Testis (tissue), 3 donors: ENCODE results near the gene YIPF1. TPM values are rescaled to one million over a fixed set of nuclear protein-coding genes. Genes with fewer than 3 reads are reported as not detected.

ENCODE experiments used
- DNase-seq: peaks from one replicate; pipeline ENCODE4 v3.0.0-alpha.2; 2019
- H3K27ac ChIP-seq, 2 donors: fragments of 200-600 bp; sonication (generic); one replicate each; pipeline ENCODE4 v1.5.1; 2019
- H3K27me3 ChIP-seq: fragments of 200-600 bp; sonication (generic); one replicate; pipeline ENCODE4 v1.5.1; 2019
- H3K36me3 ChIP-seq: fragments of 200-600 bp; sonication (generic); one replicate; pipeline ENCODE4 v1.5.1; 2017; ENCODE audit warnings: low read depth; ENCODE audit errors: missing control alignments
- H3K4me1 ChIP-seq: fragments of 200-600 bp; sonication (generic); one replicate; pipeline ENCODE4 v1.5.1; 2019
- H3K4me3 ChIP-seq, 2 donors: fragments of 200-600 bp; sonication (generic); one replicate each; pipeline ENCODE4 v1.5.1; 2017 to 2019
- H3K9me3 ChIP-seq: fragments of 200-600 bp; sonication (generic); one replicate; pipeline ENCODE4 v1.5.1; 2017
- POLR2A ChIP-seq: fragments of 450-650 bp; IDR thresholded peaks from one replicate; pipeline ENCODE4 v1.6.1; 2017; ENCODE audit warnings: antibody characterized with exemption, mild to moderate bottlenecking, moderate library complexity
- WGBS, 2 donors: methylation state at CpG; one replicate each; pipeline ENCODE4 v1.1.5; 2018; 5-methylcytosine and 5-hydroxymethylcytosine counted together
- intact Hi-C: fragments of 100-400 bp; cut with DNase I; formaldehyde crosslinking; loops from one replicate; pipeline ENCODE4 v1.15.1; 2023; ENCODE audit warnings: low total_unique reads
- polyA plus RNA-seq: library from polyadenylated mRNA; stranded (reverse); fragments of 350-450 nt; fragmentation: Illumina TruSeq; extraction: RNeasy Lipid Tissue Mini Kit (QIAGEN cat#74804); gene quantifications from one replicate; pipeline ENCODE4 v1.2.3, GENCODE V29; 2014; ENCODE audit warnings: low read depth, low replicate concordance; ENCODE audit not compliant: insufficient read depth
- total RNA-seq, 2 donors: library from RNA; depleted of rRNA; stranded (reverse); fragments of >200 nt; gene quantifications; one replicate each; pipeline ENCODE4 v1.2.3, GENCODE V29; 2016
- TF ChIP-seq, protein P1 (sequence below), 3 experiments: fragments of 450-650 bp in 2 of 3; fragments of 200-600 bp in 1 of 3; sonication (generic) in 1 of 3; IDR thresholded peaks; one replicate each; pipeline ENCODE4 v1.5.1; 2016 to 2019; ENCODE audit warnings: antibody characterized with exemption in 3 of 3, mild to moderate bottlenecking in 2 of 3, moderate library complexity in 1 of 3

The YIPF1 gene
- total and polyA plus RNA-seq, 3 donors from 2014 or later, result 34.1 to 45.9 (median 35.9) TPM

DNA sequence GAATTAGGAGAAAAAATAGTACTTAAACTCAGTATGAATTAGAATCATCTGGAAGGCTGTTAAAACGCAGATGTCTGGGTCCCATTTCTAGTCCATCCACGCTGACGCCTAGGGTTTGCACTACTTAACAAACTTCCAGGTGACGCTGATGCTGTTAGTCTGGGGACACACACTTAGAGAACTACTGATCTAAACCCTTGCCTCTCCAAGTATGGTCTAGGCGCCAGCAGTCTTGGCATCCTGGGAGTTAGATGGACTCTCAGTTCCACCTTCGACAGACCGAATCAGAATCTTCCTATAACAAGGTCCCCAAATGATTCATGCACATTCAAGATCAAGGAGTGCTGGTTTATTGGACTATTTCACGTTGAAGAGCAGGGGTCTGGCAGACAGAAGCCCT lies 15.9 kb upstream of the YIPF1 start:
- H3K9me3 ChIP-seq, result no peaks in the 10 kb centered on the region
- no peak overlapping the region for H3K27ac ChIP-seq
- H3K27me3 ChIP-seq, result no peaks in the 10 kb centered on the region
- no peak for DNase-seq
- WGBS, 2 donors, result 98% methylated on average over 8 of the region's 8 CpGs
- H3K36me3 ChIP-seq, result no peaks in the 10 kb centered on the region
- peaks cover 8% of the 10 kb centered on the region for H3K4me1 ChIP-seq
- intact Hi-C loops, result no loop called here
- TF ChIP-seq, protein P1, sequence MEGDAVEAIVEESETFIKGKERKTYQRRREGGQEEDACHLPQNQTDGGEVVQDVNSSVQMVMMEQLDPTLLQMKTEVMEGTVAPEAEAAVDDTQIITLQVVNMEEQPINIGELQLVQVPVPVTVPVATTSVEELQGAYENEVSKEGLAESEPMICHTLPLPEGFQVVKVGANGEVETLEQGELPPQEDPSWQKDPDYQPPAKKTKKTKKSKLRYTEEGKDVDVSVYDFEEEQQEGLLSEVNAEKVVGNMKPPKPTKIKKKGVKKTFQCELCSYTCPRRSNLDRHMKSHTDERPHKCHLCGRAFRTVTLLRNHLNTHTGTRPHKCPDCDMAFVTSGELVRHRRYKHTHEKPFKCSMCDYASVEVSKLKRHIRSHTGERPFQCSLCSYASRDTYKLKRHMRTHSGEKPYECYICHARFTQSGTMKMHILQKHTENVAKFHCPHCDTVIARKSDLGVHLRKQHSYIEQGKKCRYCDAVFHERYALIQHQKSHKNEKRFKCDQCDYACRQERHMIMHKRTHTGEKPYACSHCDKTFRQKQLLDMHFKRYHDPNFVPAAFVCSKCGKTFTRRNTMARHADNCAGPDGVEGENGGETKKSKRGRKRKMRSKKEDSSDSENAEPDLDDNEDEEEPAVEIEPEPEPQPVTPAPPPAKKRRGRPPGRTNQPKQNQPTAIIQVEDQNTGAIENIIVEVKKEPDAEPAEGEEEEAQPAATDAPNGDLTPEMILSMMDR (IDR thresholded peaks at IDR 0.05), result no peak
- no peak for TF ChIP-seq POLR2A
- H3K4me3 ChIP-seq, result no peak overlapping the region

DNA sequence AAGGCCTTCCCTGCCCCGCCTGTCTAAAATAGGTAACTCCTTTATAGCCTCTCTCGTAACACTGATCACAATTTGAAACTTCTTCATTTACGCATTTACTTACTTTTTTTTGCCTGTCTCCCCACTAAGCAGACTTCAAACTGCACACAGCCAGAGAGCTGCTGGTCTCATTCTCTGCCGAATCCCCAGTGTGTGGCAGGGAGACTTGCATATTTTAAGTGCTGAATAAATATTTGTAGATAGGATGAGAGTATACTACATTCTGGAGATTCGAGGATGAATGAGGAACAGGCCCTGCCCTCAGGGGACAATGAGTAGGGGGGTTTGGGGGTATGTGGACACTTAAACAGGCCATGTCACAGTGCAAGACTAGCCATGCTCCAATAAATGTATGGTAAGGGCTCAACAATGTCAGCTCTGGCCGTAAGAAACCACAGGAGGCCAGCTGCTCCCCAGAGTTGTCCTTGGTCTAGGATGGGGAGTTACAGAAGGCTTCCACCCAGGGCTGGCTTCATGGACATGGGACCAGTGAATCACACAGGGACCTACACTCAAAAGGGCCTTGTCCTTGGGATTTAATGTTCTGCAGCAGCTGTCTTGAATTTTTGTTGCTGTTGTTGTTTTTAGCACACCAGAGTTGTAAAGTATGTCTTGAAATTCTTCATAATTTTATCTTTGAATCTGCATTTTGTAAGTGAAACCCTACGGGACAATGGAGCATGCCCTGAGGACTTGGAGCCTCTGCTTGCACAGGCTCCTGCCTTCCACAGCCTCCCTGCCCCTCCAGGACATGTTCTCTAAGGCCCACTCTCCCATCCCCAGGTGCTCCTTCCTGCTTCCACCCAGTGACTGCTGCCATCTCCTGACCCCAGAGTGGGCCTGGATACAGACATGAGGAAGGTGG lies 12.9 kb upstream of the YIPF1 start:
- no peak overlapping the region for H3K4me3 ChIP-seq
- no peaks in the 10 kb centered on the region for H3K9me3 ChIP-seq
- intact Hi-C loops, result no loop called here
- H3K27ac ChIP-seq, result peak overlapping the region in 1 of 2 donors; percentile 10
- H3K4me1 ChIP-seq, result no peaks in the 10 kb centered on the region
- no peak for DNase-seq
- no peaks in the 10 kb centered on the region for H3K27me3 ChIP-seq
- no peaks in the 10 kb centered on the region for H3K36me3 ChIP-seq
- WGBS, 2 donors, result 67 to 70% methylated on average over 7 of the region's 7 CpGs
- TF ChIP-seq, protein P1 (IDR thresholded peaks at IDR 0.05), result no peak
- TF ChIP-seq POLR2A, result no peak

DNA sequence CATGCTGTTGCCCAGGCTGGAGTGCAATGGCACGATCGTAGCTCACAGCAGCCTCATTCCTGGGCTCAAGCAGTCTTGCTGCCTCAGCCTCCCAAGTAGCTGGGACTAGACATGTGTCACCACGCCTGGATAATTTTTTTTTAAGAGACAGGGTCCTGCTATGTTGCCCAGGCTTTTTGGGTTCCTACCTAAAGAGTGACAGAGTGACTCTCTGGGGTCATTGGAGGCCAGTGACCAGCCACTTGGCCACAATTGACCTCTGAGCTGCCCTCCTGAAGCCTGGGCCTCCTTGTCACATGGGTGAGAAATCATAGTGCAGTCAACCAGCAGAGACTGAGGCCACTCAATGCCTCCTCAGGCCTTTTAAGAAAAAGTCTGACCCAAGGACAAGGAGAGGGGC lies 10.1 kb upstream of the YIPF1 start:
- 93% methylated on average over 3 of the region's 3 CpGs for WGBS, 2 donors
- H3K9me3 ChIP-seq, result no peaks in the 10 kb centered on the region
- no peak overlapping the region for H3K4me3 ChIP-seq
- TF ChIP-seq POLR2A, result no peak
- TF ChIP-seq, protein P1 (IDR thresholded peaks at IDR 0.05), result no peak
- no peaks in the 10 kb centered on the region for H3K36me3 ChIP-seq
- H3K27ac ChIP-seq, result no peak overlapping the region
- H3K4me1 ChIP-seq, result no peaks in the 10 kb centered on the region
- intact Hi-C loops, result no loop called here
- no peaks in the 10 kb centered on the region for H3K27me3 ChIP-seq
- DNase-seq, result no peak

DNA sequence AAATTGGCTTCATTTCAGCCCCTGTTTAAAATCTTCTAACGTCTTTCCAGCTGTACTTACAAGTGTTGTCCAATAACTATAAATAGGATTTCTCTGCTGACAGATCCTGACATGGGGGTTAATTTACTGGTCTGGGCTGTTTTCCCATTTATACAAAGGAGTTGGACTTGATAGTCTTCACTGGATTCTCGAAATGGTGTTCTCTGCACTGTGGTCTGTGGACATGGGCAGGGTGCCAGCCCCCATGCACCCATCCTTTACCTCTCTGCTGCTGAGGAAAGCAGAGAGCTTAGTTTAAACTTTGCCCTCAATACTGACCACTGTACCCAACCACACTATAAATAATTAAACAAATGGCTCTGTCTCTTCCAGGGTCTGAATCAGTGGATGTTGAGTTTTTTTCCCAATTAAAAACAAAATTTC lies 9.6 kb upstream of the YIPF1 start:
- intact Hi-C loops, result no loop called here
- no peak overlapping the region for H3K27ac ChIP-seq
- no peak for DNase-seq
- H3K36me3 ChIP-seq, result no peaks in the 10 kb centered on the region
- H3K4me3 ChIP-seq, result no peak overlapping the region
- no peaks in the 10 kb centered on the region for H3K4me1 ChIP-seq
- no peaks in the 10 kb centered on the region for H3K27me3 ChIP-seq
- 28 to 36% methylated on average over 2 of the region's 2 CpGs for WGBS, 2 donors
- H3K9me3 ChIP-seq, result no peaks in the 10 kb centered on the region
- no peak for TF ChIP-seq POLR2A
- TF ChIP-seq, protein P1 (IDR thresholded peaks at IDR 0.05), result no peak
